HG02798 (cell line): ENCODE results near the gene MEI4.
"Not testable (repeated sequence)": the region's sequence is repeated elsewhere in the genome, so short reads cannot be mapped to it uniquely, and the experiment has no call there.

ENCODE experiments used
- ATAC-seq: cut with Tn5 transposase; IDR thresholded peaks from one replicate; pipeline ENCODE4 v1.9.1; 2021; ENCODE audit warnings: mild to moderate bottlenecking; ENCODE audit not compliant: unreplicated experiment, poor library complexity

The MEI4 gene

GRCh38 chr6:77812304-77812703 is 159.5 kb downstream of the MEI4 start:
- ATAC-seq: no peak

GRCh38 chr6:77813090-77813489 is 160.3 kb downstream of the MEI4 start:
- no peak for ATAC-seq

GRCh38 chr6:77814119-77814518 is 161.3 kb downstream of the MEI4 start:
- no peak for ATAC-seq

- ATAC-seq: no peak
Measured at GRCh38 chr6:77815531-77815930, 162.7 kb downstream of the MEI4 start.

- no peak for ATAC-seq
Measured at GRCh38 chr6:77816766-77817270, 164.0 kb downstream of the MEI4 start.

- no peak for ATAC-seq
Measured at GRCh38 chr6:77822265-77822664, 169.4 kb downstream of the MEI4 start.

GRCh38 chr6:77825204-77825603 is 172.4 kb downstream of the MEI4 start:
- ATAC-seq: no peak

- no peak for ATAC-seq
Measured at GRCh38 chr6:77829736-77830135, 176.9 kb downstream of the MEI4 start.

GRCh38 chr6:77833749-77834148 is 180.9 kb downstream of the MEI4 start:
- ATAC-seq: not testable (repeated sequence)

GRCh38 chr6:77834591-77834996 is 181.8 kb downstream of the MEI4 start:
- no peak for ATAC-seq

GRCh38 chr6:77837034-77837784 is 184.4 kb downstream of the MEI4 start:
- no peak for ATAC-seq

- no peak for ATAC-seq
Measured at GRCh38 chr6:77839292-77839691, 186.5 kb downstream of the MEI4 start.

- ATAC-seq: peak; percentile 57
Measured at GRCh38 chr6:77844822-77845221, 192.0 kb downstream of the MEI4 start.

- no peak for ATAC-seq
Measured at GRCh38 chr6:77853401-77853800, 200.6 kb downstream of the MEI4 start.

GRCh38 chr6:77856391-77856790 is 203.6 kb downstream of the MEI4 start:
- ATAC-seq: no peak

GRCh38 chr6:77857421-77857820 is 204.6 kb downstream of the MEI4 start:
- no peak for ATAC-seq

GRCh38 chr6:77876300-77876699 is 223.5 kb downstream of the MEI4 start:
- no peak for ATAC-seq

GRCh38 chr6:77879527-77879926 is 226.7 kb downstream of the MEI4 start:
- ATAC-seq: no peak

GRCh38 chr6:77880501-77880900 is 227.7 kb downstream of the MEI4 start:
- no peak for ATAC-seq

GRCh38 chr6:77883851-77884250 is 231.0 kb downstream of the MEI4 start:
- no peak for ATAC-seq

GRCh38 chr6:77893391-77893790 is 240.6 kb downstream of the MEI4 start:
- ATAC-seq: no peak

- ATAC-seq: no peak
Measured at GRCh38 chr6:77906070-77906469, 253.2 kb downstream of the MEI4 start.
